Activated CD4-positive, alpha-beta T cell treated with anti-CD3 and anti-CD28 coated beads, Interleukin-2, amount 50 U/mL, for 4 hours (primary cell): ENCODE results near the gene HMX3.
A peak's percentile ranks its signal among the peaks of the same experiment; 100 is the strongest.

Experiments
- DNase-seq, 2 experiments: peaks; one replicate each; pipeline ENCODE4 v3.0.0-alpha.2; 2020

Gene HMX3

GRCh38 chr10:123135415-123136141 lies at the start of gene HMX3:
Gene HMX3 (plus strand): TSS chr10:123135970. CDS start chr10:123136051, 81 bp downstream.
- peak in 1 of 2 experiments; percentile 37 for DNase-seq

GRCh38 chr10:123086281-123086680 lies 49.5 kb upstream of the HMX3 start:
- DNase-seq: no peak

GRCh38 chr10:123087348-123087747 lies 48.4 kb upstream of the HMX3 start:
- no peak for DNase-seq

- DNase-seq: no peak
Observed at GRCh38 chr10:123087786-123088185, 48.0 kb upstream of the HMX3 start.

GRCh38 chr10:123092635-123093414 lies 42.9 kb upstream of the HMX3 start:
- DNase-seq: no peak

GRCh38 chr10:123093489-123093888 lies 42.3 kb upstream of the HMX3 start:
- no peak for DNase-seq

- DNase-seq: no peak
Observed at GRCh38 chr10:123096452-123096851, 39.3 kb upstream of the HMX3 start.

- no peak for DNase-seq
Observed at GRCh38 chr10:123097039-123097438, 38.7 kb upstream of the HMX3 start.

- no peak for DNase-seq
Observed at GRCh38 chr10:123100030-123100762, 35.6 kb upstream of the HMX3 start.

- DNase-seq: no peak
Observed at GRCh38 chr10:123101872-123102271, 33.9 kb upstream of the HMX3 start.

- DNase-seq: no peak
Observed at GRCh38 chr10:123102673-123103072, 33.1 kb upstream of the HMX3 start.

GRCh38 chr10:123103944-123104343 lies 31.8 kb upstream of the HMX3 start:
- no peak for DNase-seq

- no peak for DNase-seq
Observed at GRCh38 chr10:123109466-123109865, 26.3 kb upstream of the HMX3 start.

- DNase-seq: no peak
Observed at GRCh38 chr10:123117644-123118417, 17.9 kb upstream of the HMX3 start.

- DNase-seq: no peak
Observed at GRCh38 chr10:123119081-123119480, 16.7 kb upstream of the HMX3 start.

- DNase-seq: no peak
Observed at GRCh38 chr10:123126246-123126645, 9.5 kb upstream of the HMX3 start.

GRCh38 chr10:123129618-123130271 lies 6.0 kb upstream of the HMX3 start:
- DNase-seq: no peak

- peak; percentile 83 to 87 for DNase-seq
Observed at GRCh38 chr10:123132576-123133477, 2.9 kb upstream of the HMX3 start.

GRCh38 chr10:123133541-123134342 lies 2.0 kb upstream of the HMX3 start:
- no peak for DNase-seq

GRCh38 chr10:123134343-123134914 lies 1.3 kb upstream of the HMX3 start:
- DNase-seq: no peak
